K562 (cell line): Measurements from ENCODE around the gene COQ8A. TPM values are rescaled to one million over a fixed set of nuclear protein-coding genes. Genes with fewer than 3 reads are reported as not detected.

ENCODE experiments used
- ATAC-seq: fragments of 200-7000 bp; cut with Tn5 transposase; 3 replicates; pipeline ENCODE4 v1.9.1; 2020; ENCODE audit warnings: moderate library complexity
- BruUV-seq: library from RNA; stranded (reverse); fragments of 400-500 nt; replicated peaks from 2 replicates; lab custom pipeline; 2021; lab: Mats Ljungman, UMichigan
- CTCF ChIA-PET: fragments of 300-600 bp; formaldehyde crosslinking; extraction: SDS; loops from one replicate; lab custom pipeline; 2021; ENCODE audit warnings: low intra/inter-chr PET ratio; lab: Yijun Ruan, JAX
- POLR2A ChIA-PET: fragments of 300-600, 350-650 bp; sonication (Branson Sonifier 250); formaldehyde crosslinking; extraction: SDS; loops from one replicate; lab custom pipeline; 2021; ENCODE audit warnings: antibody characterized with exemption, inconsistent platforms; lab: Yijun Ruan, JAX
- DNase-seq, 4 experiments: peaks; one replicate each; pipeline versions ENCODE4 v3.0.0 to v3.0.0-alpha.2; 2011 to 2018; ENCODE audit warnings: low spot score in 3 of 4, mixed read lengths in 3 of 4; ENCODE audit errors: extremely low read depth in 1 of 4
- FAIRE-seq: peaks from 2 replicates; lab custom pipeline; 2011; peaks lifted over from hg19 to GRCh38; lab: Jason Lieb, UNC
- H2AFZ ChIP-seq: 2 replicates; pipeline ENCODE4 v1.6.0; 2011; ENCODE audit warnings: low read depth, low read length, control low read depth, inconsistent platforms
- H3K27ac ChIP-seq: fragments of 200-600 bp; 3 replicates; pipeline ENCODE4 v1.8.0; 2011; ENCODE audit warnings: low read depth, mild to moderate bottlenecking, control low read depth, inconsistent platforms, low read length, moderate library complexity, mixed read lengths; ENCODE audit errors: extremely low read depth
- H3K27me3 ChIP-seq, 2 experiments: fragments of 300-600 bp in 1 of 2; 2 replicates in 1 of 2; 3 replicates in 1 of 2; pipeline versions ENCODE4 v1.6.0 to v1.8.0; 2011; ENCODE audit warnings: inconsistent platforms in 2 of 2, low read length in 2 of 2, mild to moderate bottlenecking in 1 of 2, mixed read lengths in 1 of 2, moderate library complexity in 1 of 2; ENCODE audit not compliant: control insufficient read depth in 2 of 2, insufficient read depth in 2 of 2
- H3K36me3 ChIP-seq: fragments of 300-600 bp; 3 replicates; pipeline ENCODE4 v1.8.0; 2011; ENCODE audit warnings: mild to moderate bottlenecking, low read length, inconsistent platforms; ENCODE audit not compliant: control insufficient read depth, insufficient read depth
- H3K4me1 ChIP-seq, 2 experiments: fragments of 200-600 bp in 1 of 2; replicated peaks in 1 of 2; 2 replicates in 1 of 2; 3 replicates in 1 of 2; pipeline versions ENCODE4 v1.5.1 to v1.8.0; 2011; ENCODE audit warnings: inconsistent platforms in 2 of 2, low read length in 2 of 2, mild to moderate bottlenecking in 1 of 2, mixed read lengths in 1 of 2, moderate library complexity in 1 of 2; ENCODE audit not compliant: control insufficient read depth in 2 of 2, insufficient read depth in 2 of 2
- H3K4me2 ChIP-seq: 2 replicates; pipeline ENCODE4 v1.6.1; 2011; ENCODE audit warnings: low read length, control low read depth, inconsistent platforms, mixed read lengths; ENCODE audit not compliant: insufficient read depth
- H3K4me3 ChIP-seq: fragments of 200-600 bp; sonication (generic), shearing (Covaris generic); 2 replicates; pipeline ENCODE4 v1.5.1; 2016; ENCODE audit warnings: control low read depth, inconsistent platforms
- H3K79me2 ChIP-seq: fragments of 200-600 bp; 3 replicates; pipeline ENCODE4 v1.8.0; 2011; ENCODE audit warnings: low read length, inconsistent platforms; ENCODE audit not compliant: control insufficient read depth, insufficient read depth
- H3K9ac ChIP-seq, 2 experiments: 2 replicates each; pipeline versions ENCODE4 v1.6.0 to v1.6.1; 2011; ENCODE audit warnings: low read depth in 2 of 2, low read length in 2 of 2, control low read depth in 1 of 2, inconsistent platforms in 1 of 2, mild to moderate bottlenecking in 1 of 2, mixed read lengths in 1 of 2; ENCODE audit not compliant: insufficient read depth in 1 of 2
- H3K9me1 ChIP-seq: one replicate; pipeline ENCODE4 v1.6.0; 2011; ENCODE audit warnings: inconsistent platforms, mild to moderate bottlenecking, low read length, moderate library complexity; ENCODE audit not compliant: control insufficient read depth, insufficient read depth
- H3K9me3 ChIP-seq: replicated peaks from 2 replicates; pipeline ENCODE4 v1.5.1; 2011; ENCODE audit warnings: low read depth, low read length, inconsistent platforms; ENCODE audit not compliant: control insufficient read depth, insufficient read depth
- H4K20me1 ChIP-seq: replicated peaks from 2 replicates; pipeline ENCODE4 v1.6.1; 2011; ENCODE audit warnings: low read length, inconsistent platforms, mixed read lengths; ENCODE audit not compliant: control insufficient read depth, insufficient read depth
- ETV6 ChIP-seq, 3 experiments: fragments of 150-350 bp in 1 of 3; sonication (generic) in 1 of 3; formaldehyde crosslinking in 1 of 3; IDR thresholded peaks; 2 replicates each; pipeline versions ENCODE4 v1.6.1 to v1.8.0; 2014 to 2022; ENCODE audit warnings: borderline replicate concordance in 2 of 3, low read depth in 2 of 3, antibody characterized with exemption in 1 of 3, low read length in 1 of 3, mild to moderate bottlenecking in 1 of 3, missing genetic modification reagents in 1 of 3
- PCBP1 ChIP-seq: fragments of 200-400 bp; formaldehyde crosslinking; IDR thresholded peaks from 2 replicates; pipeline ENCODE4 v1.6.1; 2018; ENCODE audit warnings: mild to moderate bottlenecking, low read depth, low read length; ENCODE audit not compliant: poor library complexity, severe bottlenecking
- PKNOX1 ChIP-seq: fragments of 450-650 bp; IDR thresholded peaks from 2 replicates; pipeline ENCODE4 v1.6.1; 2016
- ZEB2 ChIP-seq: fragments of 450-650 bp; IDR thresholded peaks from 2 replicates; pipeline ENCODE4 v1.6.1; 2016
- WGBS: fragments of 100-300 bp; shearing (Covaris generic); methylation state at CpG from one replicate; pipeline ENCODE4 v1.1.6; 2016; ENCODE audit warnings: low coverage, mixed read lengths; ENCODE audit not compliant: insufficient coverage; ENCODE audit errors: missing lambda C conversion rate; 5-methylcytosine and 5-hydroxymethylcytosine counted together
- in situ Hi-C: fragments of 300-500 bp; cut with MboI; formaldehyde crosslinking; loops from 4 replicates; pipeline ENCODE4 v1.15.0; 2018; ENCODE audit warnings: inconsistent platforms, mixed read lengths
- intact Hi-C: fragments of 100-400 bp; cut with micrococcal nuclease; formaldehyde crosslinking; loops from 2 replicates; pipeline ENCODE4 v1.14.2; 2022
- polyA plus RNA-seq, 8 experiments: library from polyadenylated mRNA; depleted of rRNA in 4 of 8; stranded (reverse) in 5 of 8; unstranded in 3 of 8; fragments of >200 nt; fragmentation: Nextera tagmentation in 2 of 8; fragmentation: Illumina TruSeq in 1 of 8; extraction: Ambion mirVana in 2 of 8; extraction: Trizol in 1 of 8; gene quantifications; 2 replicates each; pipeline versions ENCODE4 v1.2.1 to v1.2.3, GENCODE V29; 2011 to 2014; ENCODE audit warnings: inconsistent platforms in 1 of 8, missing spikeins in 1 of 8
- total RNA-seq, 7 experiments: library from RNA; depleted of rRNA in 6 of 7; stranded (reverse); fragments of >200 nt in 6 of 7; fragmentation: Illumina TruSeq in 2 of 7; extraction: Trizol in 2 of 7; gene quantifications; 2 replicates each; pipeline versions ENCODE4 v1.2.1 to v1.2.3, GENCODE V29; 2011 to 2021; ENCODE audit warnings: low replicate concordance in 1 of 7
- TF ChIP-seq, protein P1 (sequence below): fragments of 250-450 bp; sonication (Bioruptor Pico); IDR thresholded peaks from 2 replicates; pipeline ENCODE4 v1.8.0; 2022; ENCODE audit warnings: inconsistent platforms, mild to moderate bottlenecking, moderate library complexity, borderline replicate concordance
- TF ChIP-seq, protein P2 (sequence below): fragments of 450-650 bp; formaldehyde crosslinking; IDR thresholded peaks from 2 replicates; pipeline ENCODE4 v1.4.0; 2020; ENCODE audit warnings: mild to moderate bottlenecking

Gene COQ8A
- total and polyA plus RNA-seq, 9 of the 15 experiments (the other 6 are each of a cell fraction or from before 2014, with no cell fraction given) = 2.6 to 54.3 (median 32.4) TPM

GRCh38 chr1:226940029-226940805 is at the start of gene COQ8A (continued):
- TF ChIP-seq PKNOX1 (peak; percentile 66), PCBP1 (peak; percentile 77)

DNA sequence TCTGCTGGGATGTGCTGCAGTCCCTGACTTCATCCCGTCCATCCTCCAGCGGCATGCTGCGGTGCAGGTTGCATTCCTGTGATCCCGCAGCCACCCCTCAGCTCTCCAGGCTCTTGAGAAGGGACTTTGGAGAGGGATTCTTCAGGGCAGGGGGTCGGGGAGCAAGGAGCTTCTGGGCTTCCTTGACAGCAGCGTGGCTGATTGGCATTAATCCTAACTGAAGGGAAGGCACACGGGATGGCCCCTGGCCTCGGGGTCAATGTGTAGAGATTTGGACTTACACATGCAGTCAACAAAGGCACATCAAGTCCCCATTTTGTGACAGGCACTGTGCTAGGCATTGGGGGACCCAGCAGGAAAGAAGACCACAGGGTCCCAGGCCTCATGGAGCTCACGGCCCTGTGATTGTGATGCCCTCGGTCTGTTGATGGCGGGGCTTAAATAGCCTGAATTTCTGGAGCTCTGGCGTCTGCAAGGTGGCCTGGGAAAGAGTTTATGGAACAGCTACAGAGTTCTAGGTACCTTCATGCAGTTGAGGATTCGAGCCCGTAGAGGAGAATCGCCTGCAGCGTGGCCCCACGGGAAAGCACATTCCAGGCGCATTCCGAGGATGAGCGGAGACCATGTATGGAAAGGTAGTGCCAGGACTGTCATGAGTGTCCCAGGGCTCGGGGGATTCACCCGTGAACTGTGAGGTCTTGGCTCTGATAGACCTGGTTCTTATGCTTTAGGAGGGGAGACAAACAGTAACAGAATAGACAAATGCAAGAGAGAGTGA is 49.6 kb upstream of the COQ8A start:
- in situ Hi-C loops (no loop called here), intact Hi-C loops (no loop called here)
- H3K79me2 ChIP-seq = no peaks in the 10 kb centered on the region
- DNase-seq = no peak
- 75% methylated on average over 22 of the region's 22 CpGs for WGBS
- H4K20me1 ChIP-seq = no peaks in the 10 kb centered on the region
- TF ChIP-seq, protein P1, sequence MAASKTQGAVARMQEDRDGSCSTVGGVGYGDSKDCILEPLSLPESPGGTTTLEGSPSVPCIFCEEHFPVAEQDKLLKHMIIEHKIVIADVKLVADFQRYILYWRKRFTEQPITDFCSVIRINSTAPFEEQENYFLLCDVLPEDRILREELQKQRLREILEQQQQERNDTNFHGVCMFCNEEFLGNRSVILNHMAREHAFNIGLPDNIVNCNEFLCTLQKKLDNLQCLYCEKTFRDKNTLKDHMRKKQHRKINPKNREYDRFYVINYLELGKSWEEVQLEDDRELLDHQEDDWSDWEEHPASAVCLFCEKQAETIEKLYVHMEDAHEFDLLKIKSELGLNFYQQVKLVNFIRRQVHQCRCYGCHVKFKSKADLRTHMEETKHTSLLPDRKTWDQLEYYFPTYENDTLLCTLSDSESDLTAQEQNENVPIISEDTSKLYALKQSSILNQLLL (CRISPR knock-in tag) = no peak
- TF ChIP-seq, protein P2, sequence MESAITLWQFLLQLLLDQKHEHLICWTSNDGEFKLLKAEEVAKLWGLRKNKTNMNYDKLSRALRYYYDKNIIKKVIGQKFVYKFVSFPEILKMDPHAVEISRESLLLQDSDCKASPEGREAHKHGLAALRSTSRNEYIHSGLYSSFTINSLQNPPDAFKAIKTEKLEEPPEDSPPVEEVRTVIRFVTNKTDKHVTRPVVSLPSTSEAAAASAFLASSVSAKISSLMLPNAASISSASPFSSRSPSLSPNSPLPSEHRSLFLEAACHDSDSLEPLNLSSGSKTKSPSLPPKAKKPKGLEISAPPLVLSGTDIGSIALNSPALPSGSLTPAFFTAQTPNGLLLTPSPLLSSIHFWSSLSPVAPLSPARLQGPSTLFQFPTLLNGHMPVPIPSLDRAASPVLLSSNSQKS = no peak
- no peak for TF ChIP-seq ETV6 (IDR thresholded peaks at IDR 0.05; ENCODE audit: borderline replicate concordance in 1 of 2, low read depth in 2 of 2, low read length in 1 of 2)
- no peak for TF ChIP-seq ETV6 (CRISPR knock-in tag; IDR thresholded peaks at IDR 0.05; ENCODE audit: borderline replicate concordance)
- TF ChIP-seq ZEB2 = no peak
- H3K4me3 ChIP-seq = no peak overlapping the region
- H3K9ac ChIP-seq = 0 out of 4 replicates have a peak overlapping the region, but pooled peaks of 1 of the 2 experiments have one; percentile 39
- no TSS peak for BruUV-seq
- no peaks in the 10 kb centered on the region for H3K27me3 ChIP-seq
- no peak for ATAC-seq
- H3K4me2 ChIP-seq = no peak overlapping the region
- no peak for FAIRE-seq
- H3K36me3 ChIP-seq = peaks cover 28% of the 10 kb centered on the region; the same call in 2 of the 3 replicates
- ChIA-PET CTCF (no interaction called here), POLR2A (interaction anchor here (0.6 to 2.4 kb wide), 4 partner anchors 10 to 249 kb away, joined by 3 to 11 read pairs (median 4); no protein-coding TSS in a partner anchor)
- no peaks in the 10 kb centered on the region for H3K9me3 ChIP-seq
- no peaks in the 10 kb centered on the region for H3K4me1 ChIP-seq
- H2AFZ ChIP-seq = no peak overlapping the region
- no peak overlapping the region for H3K27ac ChIP-seq
- peaks cover 7% of the 10 kb centered on the region for H3K9me1 ChIP-seq
